Measurements from ENCODE around the gene OSBPL3.

- TF ChIP-seq, protein P1, sequence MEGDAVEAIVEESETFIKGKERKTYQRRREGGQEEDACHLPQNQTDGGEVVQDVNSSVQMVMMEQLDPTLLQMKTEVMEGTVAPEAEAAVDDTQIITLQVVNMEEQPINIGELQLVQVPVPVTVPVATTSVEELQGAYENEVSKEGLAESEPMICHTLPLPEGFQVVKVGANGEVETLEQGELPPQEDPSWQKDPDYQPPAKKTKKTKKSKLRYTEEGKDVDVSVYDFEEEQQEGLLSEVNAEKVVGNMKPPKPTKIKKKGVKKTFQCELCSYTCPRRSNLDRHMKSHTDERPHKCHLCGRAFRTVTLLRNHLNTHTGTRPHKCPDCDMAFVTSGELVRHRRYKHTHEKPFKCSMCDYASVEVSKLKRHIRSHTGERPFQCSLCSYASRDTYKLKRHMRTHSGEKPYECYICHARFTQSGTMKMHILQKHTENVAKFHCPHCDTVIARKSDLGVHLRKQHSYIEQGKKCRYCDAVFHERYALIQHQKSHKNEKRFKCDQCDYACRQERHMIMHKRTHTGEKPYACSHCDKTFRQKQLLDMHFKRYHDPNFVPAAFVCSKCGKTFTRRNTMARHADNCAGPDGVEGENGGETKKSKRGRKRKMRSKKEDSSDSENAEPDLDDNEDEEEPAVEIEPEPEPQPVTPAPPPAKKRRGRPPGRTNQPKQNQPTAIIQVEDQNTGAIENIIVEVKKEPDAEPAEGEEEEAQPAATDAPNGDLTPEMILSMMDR (conservative IDR thresholded peaks at IDR 0.05 in 1 of 2, IDR thresholded peaks at IDR 0.05 in 1 of 2; ENCODE audit: extremely low read depth in 1 of 2, insufficient read depth in 1 of 2, low read depth in 1 of 2, low read length in 2 of 2): no peak
- no peak for TF ChIP-seq EZH2 (IDR thresholded peaks at IDR 0.05; ENCODE audit: borderline replicate concordance, low read length)
Measured at GRCh38 chr7:25026156-25026555, 46.2 kb upstream of the OSBPL3 start.

Measured in mammary epithelial cell (primary cell).